Breast epithelium (tissue), 4 donors: Measurements from ENCODE around the gene LEKR1. TPM values are rescaled to one million over a fixed set of nuclear protein-coding genes. Genes with fewer than 3 reads are reported as not detected.

Source experiments
- DNase-seq, 2 donors: peaks; one replicate each; pipeline ENCODE4 v3.0.0-alpha.2; 2019; ENCODE audit warnings: low spot score in 2 of 2
- H3K27ac ChIP-seq, 2 donors: fragments of 200-600 bp; sonication (generic) in 1 of 2; one replicate each; pipeline ENCODE4 v1.5.1; 2016 to 2019; ENCODE audit warnings: mild to moderate bottlenecking in 1 of 2
- H3K27me3 ChIP-seq, 2 donors: fragments of 200-600 bp; sonication (generic) in 1 of 2; one replicate each; pipeline versions ENCODE4 v1.5.1 to v1.6.0; 2017 to 2019; ENCODE audit warnings: control low read depth in 1 of 2, mild to moderate bottlenecking in 1 of 2
- H3K36me3 ChIP-seq: fragments of 200-600 bp; one replicate; pipeline ENCODE4 v1.5.1; 2019
- H3K4me1 ChIP-seq, 2 donors: fragments of 200-600 bp; sonication (generic); one replicate each; pipeline ENCODE4 v1.5.1; 2016 to 2019; ENCODE audit warnings: control low read depth in 1 of 2
- H3K4me3 ChIP-seq, 3 donors: fragments of 200-600 bp; sonication (generic); 1 replicate in 2 of 3; 2 replicates in 1 of 3; pipeline ENCODE4 v1.5.1; 2016 to 2019; ENCODE audit warnings: mild to moderate bottlenecking in 3 of 3, moderate library complexity in 2 of 3
- H3K9me3 ChIP-seq, 2 donors: fragments of 200-600 bp; sonication (generic) in 1 of 2; one replicate each; pipeline ENCODE4 v1.5.1; 2016 to 2019; ENCODE audit warnings: control low read depth in 1 of 2
- POLR2A ChIP-seq: fragments of 450-650 bp; IDR thresholded peaks from one replicate; pipeline ENCODE4 v1.6.1; 2016; ENCODE audit warnings: antibody characterized with exemption, mild to moderate bottlenecking, moderate library complexity
- POLR2AphosphoS5 ChIP-seq, 3 donors: sonication (generic); formaldehyde crosslinking; IDR thresholded peaks; one replicate each; pipeline ENCODE4 v1.6.1; 2017; ENCODE audit warnings: antibody characterized with exemption in 3 of 3
- intact Hi-C: fragments of 100-400 bp; cut with DNase I; formaldehyde crosslinking; loops from one replicate; pipeline ENCODE4 v1.15.1; 2023; ENCODE audit warnings: low total_unique reads
- total RNA-seq, 3 donors: library from RNA; depleted of rRNA; stranded (reverse); fragments of >200 nt; gene quantifications; one replicate each; pipeline ENCODE4 v1.1.0, GENCODE V29; 2016
- TF ChIP-seq, protein P1 (sequence below), 3 donors: fragments of 450-650 bp; IDR thresholded peaks; one replicate each; pipeline ENCODE4 v1.5.1; 2016 to 2017; ENCODE audit warnings: antibody characterized with exemption in 3 of 3, mild to moderate bottlenecking in 3 of 3, moderate library complexity in 3 of 3

LEKR1 gene
- total RNA-seq, 3 donors from 2014 or later = 1.6 to 8.0 (median 2.3) TPM

DNA sequence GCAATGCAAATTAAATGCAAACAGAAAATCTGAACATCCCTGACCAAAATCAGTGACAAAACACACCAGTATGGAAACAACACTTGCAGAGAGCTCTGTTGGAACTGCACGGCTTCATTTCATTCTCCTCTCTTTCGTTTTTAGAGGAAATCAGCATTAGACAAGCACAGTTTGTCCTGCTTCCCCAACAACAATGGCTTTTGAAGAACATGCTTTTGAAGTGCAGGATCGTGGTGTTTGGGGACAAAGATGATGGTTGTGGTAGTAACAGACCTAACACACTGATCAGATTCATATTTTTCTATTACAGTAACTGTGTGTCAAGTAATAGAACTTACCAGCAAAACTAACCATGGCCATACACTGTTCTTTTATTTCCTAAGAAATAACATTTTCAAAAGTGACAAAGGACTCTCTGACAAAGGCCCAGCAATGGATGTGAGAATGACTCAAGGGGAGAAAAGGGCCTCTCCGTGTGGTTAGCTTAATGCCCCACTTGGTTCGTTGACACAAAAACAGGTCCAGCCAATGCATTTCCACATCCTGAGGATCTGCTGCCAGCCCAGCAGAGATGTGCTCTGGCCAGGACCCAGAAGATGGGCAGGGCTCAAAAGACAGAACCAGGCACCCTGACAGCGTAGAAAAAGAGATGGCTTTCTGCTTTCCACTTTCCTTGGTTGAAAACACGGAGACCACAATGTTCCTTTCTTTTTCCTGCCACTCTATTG lies 249.7 kb downstream of the LEKR1 start:
- Histone ChIP-seq H3K4me1 (no peaks in the 10 kb centered on the region), H3K9me3 (no peaks in the 10 kb centered on the region), H3K4me3 (no peak overlapping the region), H3K27me3 (no peaks in the 10 kb centered on the region), H3K36me3 (no peaks in the 10 kb centered on the region), H3K27ac (peak overlapping the region in 1 of 2 donors; percentile 40)
- peak in 1 of 2 donors; percentile 62 for DNase-seq
- TF ChIP-seq POLR2A (no peak), POLR2AphosphoS5 (IDR thresholded peaks at IDR 0.05) (no peak)
- TF ChIP-seq, protein P1, sequence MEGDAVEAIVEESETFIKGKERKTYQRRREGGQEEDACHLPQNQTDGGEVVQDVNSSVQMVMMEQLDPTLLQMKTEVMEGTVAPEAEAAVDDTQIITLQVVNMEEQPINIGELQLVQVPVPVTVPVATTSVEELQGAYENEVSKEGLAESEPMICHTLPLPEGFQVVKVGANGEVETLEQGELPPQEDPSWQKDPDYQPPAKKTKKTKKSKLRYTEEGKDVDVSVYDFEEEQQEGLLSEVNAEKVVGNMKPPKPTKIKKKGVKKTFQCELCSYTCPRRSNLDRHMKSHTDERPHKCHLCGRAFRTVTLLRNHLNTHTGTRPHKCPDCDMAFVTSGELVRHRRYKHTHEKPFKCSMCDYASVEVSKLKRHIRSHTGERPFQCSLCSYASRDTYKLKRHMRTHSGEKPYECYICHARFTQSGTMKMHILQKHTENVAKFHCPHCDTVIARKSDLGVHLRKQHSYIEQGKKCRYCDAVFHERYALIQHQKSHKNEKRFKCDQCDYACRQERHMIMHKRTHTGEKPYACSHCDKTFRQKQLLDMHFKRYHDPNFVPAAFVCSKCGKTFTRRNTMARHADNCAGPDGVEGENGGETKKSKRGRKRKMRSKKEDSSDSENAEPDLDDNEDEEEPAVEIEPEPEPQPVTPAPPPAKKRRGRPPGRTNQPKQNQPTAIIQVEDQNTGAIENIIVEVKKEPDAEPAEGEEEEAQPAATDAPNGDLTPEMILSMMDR (IDR thresholded peaks at IDR 0.05) = no peak
- intact Hi-C loops = no loop called here

DNA sequence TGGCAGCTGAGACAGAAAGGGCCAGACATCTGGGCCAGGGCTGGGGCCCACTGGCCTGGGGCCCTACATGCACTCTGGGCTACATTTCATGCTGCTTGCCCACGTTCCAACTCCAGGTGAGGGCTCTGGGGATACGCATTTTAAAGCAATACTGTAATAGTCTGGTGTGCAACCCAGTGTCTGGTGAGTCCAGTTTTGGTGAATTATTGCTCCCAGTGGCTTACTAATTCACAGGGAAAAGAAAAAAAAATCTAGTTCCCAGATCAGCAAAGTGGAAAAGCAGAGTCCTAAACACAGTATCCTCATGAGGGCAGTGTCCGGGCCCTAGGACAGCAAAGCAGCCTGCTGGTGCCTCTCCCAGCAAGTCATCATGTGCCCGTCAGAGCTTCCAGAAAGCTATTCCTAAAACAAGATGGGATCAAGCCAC lies 251.4 kb downstream of the LEKR1 start:
- intact Hi-C loops = no loop called here
- no peaks in the 10 kb centered on the region for H3K36me3 ChIP-seq
- no peaks in the 10 kb centered on the region for H3K9me3 ChIP-seq
- H3K27ac ChIP-seq = peak overlapping the region in 1 of 2 donors; percentile 10
- H3K4me1 ChIP-seq = peaks cover 0 to 5% of the 10 kb centered on the region in 2 donors
- DNase-seq = no peak
- no peak overlapping the region for H3K4me3 ChIP-seq
- TF ChIP-seq, protein P1 (IDR thresholded peaks at IDR 0.05) = no peak
- TF ChIP-seq POLR2AphosphoS5 (IDR thresholded peaks at IDR 0.05) (no peak), POLR2A (no peak)
- H3K27me3 ChIP-seq = no peaks in the 10 kb centered on the region

DNA sequence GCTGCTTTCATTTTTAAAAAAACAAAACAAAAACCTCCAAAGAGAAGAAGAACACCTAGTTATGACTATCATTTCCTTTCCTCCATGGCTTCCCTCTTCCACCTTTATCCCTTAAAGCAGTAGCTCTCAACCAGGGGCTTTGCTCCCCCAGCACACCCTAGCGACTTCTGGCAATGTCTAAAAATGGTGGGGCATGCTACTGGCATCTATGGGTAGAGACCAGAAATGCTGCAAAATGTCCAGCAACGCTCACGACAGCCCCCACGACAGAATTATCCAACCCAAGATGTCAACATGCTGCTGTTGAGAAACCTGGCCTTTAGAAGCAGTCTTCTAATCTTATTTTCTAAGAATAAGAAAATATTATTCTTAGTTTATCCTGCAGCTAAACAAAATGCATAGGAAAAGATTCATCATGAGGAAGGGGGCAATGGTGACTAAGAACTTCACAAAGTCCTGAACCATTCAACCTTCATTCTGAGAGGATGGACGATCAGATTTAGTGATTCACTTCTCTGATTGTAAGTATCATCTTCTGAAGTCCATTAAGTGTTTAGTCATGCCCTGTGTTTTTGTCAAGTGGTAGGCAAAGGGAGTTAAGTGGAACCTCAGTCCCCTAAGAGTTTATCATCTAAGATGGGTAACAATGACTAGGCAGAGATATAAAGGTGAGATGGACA lies 252.1 kb downstream of the LEKR1 start:
- Histone ChIP-seq H3K27me3 (no peaks in the 10 kb centered on the region), H3K4me3 (no peak overlapping the region), H3K9me3 (no peaks in the 10 kb centered on the region), H3K36me3 (no peaks in the 10 kb centered on the region), H3K4me1 (peaks cover 0 to 5% of the 10 kb centered on the region in 2 donors), H3K27ac (peak overlapping the region in 1 of 2 donors; percentile 10)
- intact Hi-C loops = no loop called here
- TF ChIP-seq POLR2A (no peak), POLR2AphosphoS5 (IDR thresholded peaks at IDR 0.05) (no peak)
- TF ChIP-seq, protein P1 (IDR thresholded peaks at IDR 0.05) = no peak
- DNase-seq = no peak

DNA sequence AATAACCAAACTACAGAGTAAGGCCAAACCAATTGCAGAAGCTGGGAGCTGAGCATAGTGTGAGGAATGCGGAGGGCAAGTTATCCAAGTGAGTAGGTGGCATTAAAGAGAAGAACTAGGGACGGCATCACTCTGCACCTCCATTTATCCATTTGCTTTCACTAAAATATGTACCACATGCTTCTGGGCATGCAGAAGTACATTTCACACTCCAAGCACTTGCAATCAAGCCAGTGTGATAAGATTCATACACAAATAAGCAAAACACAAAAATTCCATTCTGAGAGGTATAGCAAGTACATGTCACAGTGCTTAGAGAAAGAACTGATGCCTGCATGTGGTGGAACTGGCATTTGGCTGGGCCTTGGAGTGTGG lies 252.6 kb downstream of the LEKR1 start:
- no peak overlapping the region for H3K4me3 ChIP-seq
- H3K27ac ChIP-seq = no peak overlapping the region
- no peaks in the 10 kb centered on the region for H3K27me3 ChIP-seq
- DNase-seq = no peak
- TF ChIP-seq POLR2AphosphoS5 (IDR thresholded peaks at IDR 0.05) (no peak), POLR2A (no peak)
- TF ChIP-seq, protein P1 (IDR thresholded peaks at IDR 0.05) = no peak
- no peaks in the 10 kb centered on the region for H3K9me3 ChIP-seq
- intact Hi-C loops = no loop called here
- H3K4me1 ChIP-seq = peaks cover 0 to 5% of the 10 kb centered on the region in 2 donors
- H3K36me3 ChIP-seq = no peaks in the 10 kb centered on the region
